Measurements from ENCODE around the gene CCR3.

Gene CCR3

GRCh38 chr3:46221938-46222337, 20.3 kb upstream of the CCR3 start:
- no peak for DNase-seq

GRCh38 chr3:46222435-46223161, 19.7 kb upstream of the CCR3 start:
- no peak for DNase-seq

GRCh38 chr3:46228260-46229242, 13.7 kb upstream of the CCR3 start:
- peak; percentile 79 for DNase-seq

GRCh38 chr3:46231323-46231722, 10.9 kb upstream of the CCR3 start:
- no peak for DNase-seq

GRCh38 chr3:46233194-46233593, 9.1 kb upstream of the CCR3 start:
- no peak for DNase-seq

- DNase-seq, result no peak
Measured at GRCh38 chr3:46235425-46235824, 6.8 kb upstream of the CCR3 start.

GRCh38 chr3:46236294-46237054, 5.8 kb upstream of the CCR3 start:
- no peak for DNase-seq

- no peak for DNase-seq
Measured at GRCh38 chr3:46238386-46238785, 3.9 kb upstream of the CCR3 start.

GRCh38 chr3:46239301-46239938, 2.8 kb upstream of the CCR3 start:
- no peak for DNase-seq

GRCh38 chr3:46239952-46240351, 2.3 kb upstream of the CCR3 start:
- no peak for DNase-seq

- DNase-seq, result no peak
Measured at GRCh38 chr3:46243560-46243959, 1.3 kb downstream of the CCR3 start.

- DNase-seq, result no peak
Measured at GRCh38 chr3:46245146-46245545, 2.9 kb downstream of the CCR3 start.

- DNase-seq, result no peak
Measured at GRCh38 chr3:46252980-46253379, 10.7 kb downstream of the CCR3 start.

- DNase-seq, result no peak
Measured at GRCh38 chr3:46258525-46258924, 16.3 kb downstream of the CCR3 start.

GRCh38 chr3:46261926-46262594, 19.8 kb downstream of the CCR3 start:
- no peak for DNase-seq

GRCh38 chr3:46264002-46264401, 21.7 kb downstream of the CCR3 start:
- DNase-seq, result no peak

- DNase-seq, result no peak
Measured at GRCh38 chr3:46266598-46266997, 24.3 kb downstream of the CCR3 start.

- no peak for DNase-seq
Measured at GRCh38 chr3:46269556-46269955, 27.3 kb downstream of the CCR3 start.

- DNase-seq, result no peak
Measured at GRCh38 chr3:46270474-46270873, 28.2 kb downstream of the CCR3 start.

- DNase-seq, result no peak
Measured at GRCh38 chr3:46271209-46271745, 29.0 kb downstream of the CCR3 start.

- no peak for DNase-seq
Measured at GRCh38 chr3:46272028-46272451, 29.8 kb downstream of the CCR3 start.
